Epithelial cell of esophagus (primary cell): ENCODE data around the gene NF2.

Experiments
- DNase-seq: peaks from one replicate; pipeline ENCODE4 v3.0.0; 2010; ENCODE audit warnings: low read depth
- H3K4me3 ChIP-seq: 2 replicates; pipeline ENCODE4 v1.5.1; 2011; ENCODE audit warnings: mild to moderate bottlenecking, low read length, control low read depth
- TF ChIP-seq, protein P1 (sequence below): IDR thresholded peaks from 2 replicates; pipeline ENCODE4 v1.5.1; 2011; ENCODE audit warnings: low read depth, mild to moderate bottlenecking, low read length, control low read depth, inconsistent platforms; ENCODE audit not compliant: insufficient read depth; ENCODE audit errors: missing control alignments

NF2 gene

DNA sequence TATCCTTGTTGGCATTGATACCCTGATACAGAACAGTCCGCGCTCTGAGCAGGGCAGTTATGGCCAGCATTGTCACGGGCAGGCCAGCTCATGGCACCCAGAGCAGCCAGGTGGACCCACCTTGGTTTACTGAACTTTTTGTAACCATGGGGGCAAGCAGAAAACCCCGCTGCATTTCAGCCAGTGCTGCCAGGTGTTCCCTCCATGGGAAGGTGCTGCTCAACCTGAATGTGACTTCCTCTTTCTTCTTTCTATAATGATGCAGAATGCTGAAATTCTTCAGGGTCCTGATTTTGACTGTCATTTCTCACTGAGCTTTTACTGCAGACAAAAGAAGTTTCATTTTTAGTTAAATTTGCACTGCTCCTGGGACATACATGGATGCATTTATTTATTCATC is 80.8 kb downstream of the NF2 start:
- no peak overlapping the region for H3K4me3 ChIP-seq
- no peak for DNase-seq
- TF ChIP-seq, protein P1, sequence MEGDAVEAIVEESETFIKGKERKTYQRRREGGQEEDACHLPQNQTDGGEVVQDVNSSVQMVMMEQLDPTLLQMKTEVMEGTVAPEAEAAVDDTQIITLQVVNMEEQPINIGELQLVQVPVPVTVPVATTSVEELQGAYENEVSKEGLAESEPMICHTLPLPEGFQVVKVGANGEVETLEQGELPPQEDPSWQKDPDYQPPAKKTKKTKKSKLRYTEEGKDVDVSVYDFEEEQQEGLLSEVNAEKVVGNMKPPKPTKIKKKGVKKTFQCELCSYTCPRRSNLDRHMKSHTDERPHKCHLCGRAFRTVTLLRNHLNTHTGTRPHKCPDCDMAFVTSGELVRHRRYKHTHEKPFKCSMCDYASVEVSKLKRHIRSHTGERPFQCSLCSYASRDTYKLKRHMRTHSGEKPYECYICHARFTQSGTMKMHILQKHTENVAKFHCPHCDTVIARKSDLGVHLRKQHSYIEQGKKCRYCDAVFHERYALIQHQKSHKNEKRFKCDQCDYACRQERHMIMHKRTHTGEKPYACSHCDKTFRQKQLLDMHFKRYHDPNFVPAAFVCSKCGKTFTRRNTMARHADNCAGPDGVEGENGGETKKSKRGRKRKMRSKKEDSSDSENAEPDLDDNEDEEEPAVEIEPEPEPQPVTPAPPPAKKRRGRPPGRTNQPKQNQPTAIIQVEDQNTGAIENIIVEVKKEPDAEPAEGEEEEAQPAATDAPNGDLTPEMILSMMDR = no peak

GRCh38 chr22:29689206-29689879 is 85.9 kb downstream of the NF2 start:
- no peak for DNase-seq
- no peak overlapping the region for H3K4me3 ChIP-seq
- TF ChIP-seq, protein P1 = no peak

DNA sequence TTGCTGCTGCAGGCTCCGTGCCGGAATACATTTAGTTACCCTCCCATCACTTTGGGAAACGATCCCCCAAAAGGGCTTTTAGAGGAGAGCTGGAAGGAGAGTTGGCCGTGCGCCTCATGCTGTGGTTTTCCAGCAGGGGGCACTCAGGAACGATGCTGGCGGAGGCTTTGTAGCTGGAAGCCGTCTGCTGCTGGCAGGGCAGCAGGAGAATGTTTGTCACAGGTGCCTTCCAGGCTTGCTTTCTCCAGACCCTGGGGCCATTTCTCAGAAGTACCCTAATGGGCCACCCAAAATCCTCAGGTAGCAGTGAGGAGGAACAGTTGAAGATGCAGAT is 86.4 kb downstream of the NF2 start:
- DNase-seq = peak; percentile 58
- TF ChIP-seq, protein P1 = peak; percentile 79
- no peak overlapping the region for H3K4me3 ChIP-seq

DNA sequence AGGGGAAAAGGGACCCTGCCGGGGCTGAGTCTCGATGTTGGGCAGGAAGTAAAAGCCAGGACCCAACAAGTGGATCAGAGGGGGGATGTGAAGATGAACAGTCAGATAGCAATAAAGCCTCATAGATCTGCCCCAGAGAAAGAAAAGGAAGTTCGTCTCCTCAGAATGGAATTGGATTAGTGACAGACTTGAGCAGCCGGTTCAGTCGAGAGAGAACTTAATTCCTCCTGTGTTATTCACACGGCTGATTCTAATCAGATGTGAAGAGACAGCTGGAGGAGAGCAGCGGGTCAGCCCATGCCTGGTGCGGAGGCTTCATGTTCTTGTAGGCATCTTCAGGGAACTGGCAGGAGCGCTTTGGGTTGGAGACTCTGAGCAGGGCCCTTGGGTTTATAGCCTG is 87.0 kb downstream of the NF2 start:
- no peak for DNase-seq
- no peak overlapping the region for H3K4me3 ChIP-seq
- TF ChIP-seq, protein P1 = no peak

- no peak overlapping the region for H3K4me3 ChIP-seq
- DNase-seq = no peak
- TF ChIP-seq, protein P1 = no peak
These were observed 88.3 kb downstream of the NF2 start for GRCh38 chr22:29691636-29692326.

DNA sequence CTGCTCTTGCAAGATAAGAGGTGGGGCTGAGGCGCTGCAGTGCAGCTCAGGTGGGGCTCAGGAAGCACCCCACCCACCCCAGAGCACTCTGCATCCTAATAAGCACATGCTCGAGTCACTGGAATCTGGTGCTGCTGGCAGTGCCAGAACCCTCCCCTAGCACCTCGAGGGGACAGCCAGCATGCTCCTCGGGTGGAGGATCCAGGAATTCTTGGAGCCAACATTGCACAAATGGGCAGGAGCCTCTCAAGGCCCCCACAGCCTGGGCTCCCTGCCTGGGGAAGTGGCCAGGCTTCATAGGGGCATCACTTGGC is 88.9 kb downstream of the NF2 start:
- TF ChIP-seq, protein P1 = no peak
- H3K4me3 ChIP-seq = no peak overlapping the region
- DNase-seq = no peak

- TF ChIP-seq, protein P1 = no peak
- DNase-seq = no peak
- H3K4me3 ChIP-seq = no peak overlapping the region
These were observed 89.7 kb downstream of the NF2 start for GRCh38 chr22:29693161-29693560.
